K562 (cell line): ENCODE data around the gene TRIM68.

Experiments
- CCAR2 ChIP-seq: fragments of 200-400 bp; formaldehyde crosslinking; IDR thresholded peaks from 2 replicates; pipeline ENCODE4 v1.6.1; 2017; ENCODE audit warnings: mild to moderate bottlenecking, low read depth, low read length
- CEBPB ChIP-seq: fragments of 450-650 bp; IDR thresholded peaks from 2 replicates; pipeline ENCODE4 v1.6.1; 2016; ENCODE audit warnings: missing genetic modification characterization, missing compliant biosample characterization
- EZH2 ChIP-seq: IDR thresholded peaks from 2 replicates; pipeline ENCODE4 v1.6.1; 2012; ENCODE audit warnings: low read depth, mild to moderate bottlenecking, inconsistent platforms, low read length, borderline replicate concordance
- FOXJ2 ChIP-seq: fragments of 200-800 bp; sonication (Bioruptor generic); IDR thresholded peaks from 2 replicates; pipeline ENCODE4 v1.6.1; 2016; ENCODE audit warnings: missing genetic modification characterization, missing compliant biosample characterization
- GABPA ChIP-seq: fragments of 200-800 bp; sonication (Bioruptor generic); conservative IDR thresholded peaks from 2 replicates; pipeline ENCODE4 v1.6.1; 2016; ENCODE audit warnings: low read depth, missing genetic modification characterization, missing compliant biosample characterization
- PHTF2 ChIP-seq: fragments of 250-450 bp; sonication (Bioruptor Pico); IDR thresholded peaks from 2 replicates; pipeline ENCODE4 v1.5.0; 2021; ENCODE audit warnings: mild to moderate bottlenecking
- RAD21 ChIP-seq, 2 experiments: fragments of 250-450 bp in 1 of 2; fragments of 450-650 bp in 1 of 2; sonication (Bioruptor Pico) in 1 of 2; formaldehyde crosslinking in 1 of 2; IDR thresholded peaks in 1 of 2; conservative IDR thresholded peaks in 1 of 2; 2 replicates each; pipeline versions ENCODE4 v1.4.0 to v1.8.0; 2020 to 2022; ENCODE audit warnings: mild to moderate bottlenecking in 2 of 2, moderate library complexity in 1 of 2
- RBM15 ChIP-seq: fragments of 200-400 bp; formaldehyde crosslinking; IDR thresholded peaks from 2 replicates; pipeline ENCODE4 v1.6.1; 2018; ENCODE audit warnings: mild to moderate bottlenecking, low read length, moderate library complexity; ENCODE audit not compliant: insufficient read depth
- SP1 ChIP-seq: sonication (generic); formaldehyde crosslinking; IDR thresholded peaks from 2 replicates; pipeline ENCODE4 v1.8.1; 2022; ENCODE audit warnings: mild to moderate bottlenecking, missing genetic modification reagents
- SUPT5H ChIP-seq: fragments of 450-650 bp; IDR thresholded peaks from 2 replicates; pipeline ENCODE4 v1.6.1; 2016
- YY1 ChIP-seq, 3 experiments: IDR thresholded peaks; 2 replicates each; pipeline ENCODE4 v1.6.1; 2011; ENCODE audit warnings: low read length in 2 of 3, mild to moderate bottlenecking in 2 of 3, moderate library complexity in 2 of 3, borderline replicate concordance in 1 of 3, control low read depth in 1 of 3, low read depth in 1 of 3; ENCODE audit not compliant: insufficient read depth in 3 of 3, insufficient replicate concordance in 2 of 3, control insufficient read depth in 1 of 3, insufficient read length in 1 of 3; ENCODE audit errors: extremely low read depth in 1 of 3
- ZSCAN29 ChIP-seq: fragments of 450-650 bp; IDR thresholded peaks from 2 replicates; pipeline ENCODE4 v1.6.1; 2017
- TF ChIP-seq, protein P1 (sequence below): sonication (generic); formaldehyde crosslinking; IDR thresholded peaks from 2 replicates; pipeline ENCODE4 v1.8.1; 2022; ENCODE audit warnings: missing genetic modification reagents
- TF ChIP-seq, protein P2 (sequence below), 3 experiments: IDR thresholded peaks in 2 of 3; conservative IDR thresholded peaks in 1 of 3; 2 replicates each; pipeline ENCODE4 v1.5.1; 2011 to 2012; ENCODE audit warnings: low read length in 3 of 3, mild to moderate bottlenecking in 3 of 3, control low read depth in 2 of 3, improper control_type of control experiment in 1 of 3, inconsistent platforms in 1 of 3, low read depth in 1 of 3, mixed read lengths in 1 of 3, moderate library complexity in 1 of 3; ENCODE audit not compliant: insufficient read depth in 2 of 3

DNA sequence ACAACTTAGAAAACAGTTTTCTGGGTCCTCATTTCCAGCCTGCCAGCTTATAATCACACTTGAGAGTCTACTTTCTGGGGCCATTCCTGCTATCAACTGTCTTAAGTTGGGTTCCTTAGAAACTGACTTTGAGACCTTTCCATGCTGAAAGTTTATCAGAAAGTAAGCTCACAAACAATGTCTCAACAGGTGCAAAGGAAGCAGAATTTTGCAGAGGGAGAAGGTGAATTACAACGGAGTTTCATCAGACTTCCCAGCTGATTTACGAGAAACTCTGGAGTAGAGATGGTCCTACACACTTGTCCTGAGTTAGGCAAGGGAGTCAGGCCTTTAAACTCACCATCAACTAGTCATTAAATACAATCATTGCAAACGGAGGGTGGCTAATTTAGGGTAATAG is 31.2 kb downstream of the TRIM68 start:
- TF ChIP-seq RAD21 (CRISPR knock-in tag; conservative IDR thresholded peaks at IDR 0.05 in 1 of 2, IDR thresholded peaks at IDR 0.05 in 1 of 2) (no peak), CCAR2 (no peak), GABPA (no peak), CEBPB (no peak), EZH2 (no peak), SUPT5H (no peak), ZSCAN29 (no peak), PHTF2 (CRISPR knock-in tag) (no peak), RBM15 (no peak), SP1 (CRISPR knock-in tag) (no peak), YY1 (IDR thresholded peaks at IDR 0.05; ENCODE audit: borderline replicate concordance in 1 of 3, control insufficient read depth in 1 of 3, extremely low read depth in 1 of 3, insufficient read depth in 3 of 3, insufficient read length in 1 of 3, insufficient replicate concordance in 2 of 3, low read depth in 1 of 3, low read length in 2 of 3) (no peak), FOXJ2 (tag) (no peak)
- TF ChIP-seq, protein P1, sequence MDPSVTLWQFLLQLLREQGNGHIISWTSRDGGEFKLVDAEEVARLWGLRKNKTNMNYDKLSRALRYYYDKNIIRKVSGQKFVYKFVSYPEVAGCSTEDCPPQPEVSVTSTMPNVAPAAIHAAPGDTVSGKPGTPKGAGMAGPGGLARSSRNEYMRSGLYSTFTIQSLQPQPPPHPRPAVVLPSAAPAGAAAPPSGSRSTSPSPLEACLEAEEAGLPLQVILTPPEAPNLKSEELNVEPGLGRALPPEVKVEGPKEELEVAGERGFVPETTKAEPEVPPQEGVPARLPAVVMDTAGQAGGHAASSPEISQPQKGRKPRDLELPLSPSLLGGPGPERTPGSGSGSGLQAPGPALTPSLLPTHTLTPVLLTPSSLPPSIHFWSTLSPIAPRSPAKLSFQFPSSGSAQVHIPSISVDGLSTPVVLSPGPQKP (CRISPR knock-in tag): no peak
- TF ChIP-seq, protein P2, sequence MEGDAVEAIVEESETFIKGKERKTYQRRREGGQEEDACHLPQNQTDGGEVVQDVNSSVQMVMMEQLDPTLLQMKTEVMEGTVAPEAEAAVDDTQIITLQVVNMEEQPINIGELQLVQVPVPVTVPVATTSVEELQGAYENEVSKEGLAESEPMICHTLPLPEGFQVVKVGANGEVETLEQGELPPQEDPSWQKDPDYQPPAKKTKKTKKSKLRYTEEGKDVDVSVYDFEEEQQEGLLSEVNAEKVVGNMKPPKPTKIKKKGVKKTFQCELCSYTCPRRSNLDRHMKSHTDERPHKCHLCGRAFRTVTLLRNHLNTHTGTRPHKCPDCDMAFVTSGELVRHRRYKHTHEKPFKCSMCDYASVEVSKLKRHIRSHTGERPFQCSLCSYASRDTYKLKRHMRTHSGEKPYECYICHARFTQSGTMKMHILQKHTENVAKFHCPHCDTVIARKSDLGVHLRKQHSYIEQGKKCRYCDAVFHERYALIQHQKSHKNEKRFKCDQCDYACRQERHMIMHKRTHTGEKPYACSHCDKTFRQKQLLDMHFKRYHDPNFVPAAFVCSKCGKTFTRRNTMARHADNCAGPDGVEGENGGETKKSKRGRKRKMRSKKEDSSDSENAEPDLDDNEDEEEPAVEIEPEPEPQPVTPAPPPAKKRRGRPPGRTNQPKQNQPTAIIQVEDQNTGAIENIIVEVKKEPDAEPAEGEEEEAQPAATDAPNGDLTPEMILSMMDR (IDR thresholded peaks at IDR 0.05 in 2 of 3, conservative IDR thresholded peaks at IDR 0.05 in 1 of 3; ENCODE audit: insufficient read depth in 2 of 3, low read depth in 1 of 3, low read length in 3 of 3): no peak
